GM08714 (cell line): ENCODE results near the gene ESPL1.
"Not testable (repeated sequence)": the region's sequence is repeated elsewhere in the genome, so short reads cannot be mapped to it uniquely, and the experiment has no call there.

ENCODE experiments used
- H3K4me3 ChIP-seq: fragments of 200-500 bp; sonication (Bioruptor generic); 2 replicates; pipeline ENCODE4 v1.5.1; 2014; ENCODE audit warnings: mild to moderate bottlenecking, low read length, inconsistent platforms
- ZNF274 ChIP-seq: IDR thresholded peaks from 2 replicates; pipeline ENCODE4 v1.6.1; 2012; ENCODE audit warnings: mild to moderate bottlenecking, low read depth, low read length

The ESPL1 gene

GRCh38 chr12:53295070-53295890, 27.2 kb downstream of the ESPL1 start, which contains the start of gene PFDN5:
PFDN5 (plus strand) TSS chr12:53295542; CDS start chr12:53295568, 26 bp downstream.
- TF ChIP-seq ZNF274 = no peak
- peak within 1 kb of the TSS; percentile 96 for H3K4me3 ChIP-seq

- peak overlapping the region; percentile 96 for H3K4me3 ChIP-seq
- TF ChIP-seq ZNF274 = no peak
Measured at GRCh38 chr12:53295891-53296219, 27.8 kb downstream of the ESPL1 start.

GRCh38 chr12:53297106-53297505, 29.0 kb downstream of the ESPL1 start:
- not testable (repeated sequence) for H3K4me3 ChIP-seq

- no peak overlapping the region for H3K4me3 ChIP-seq
- no peak for TF ChIP-seq ZNF274
Measured at GRCh38 chr12:53298164-53298563, 30.1 kb downstream of the ESPL1 start.

- H3K4me3 ChIP-seq = peak overlapping the region; percentile 65; the same call in 1 of the 2 replicates
- no peak for TF ChIP-seq ZNF274
Measured at GRCh38 chr12:53299101-53299453, 31.0 kb downstream of the ESPL1 start.

GRCh38 chr12:53299454-53300180, 31.5 kb downstream of the ESPL1 start, which contains the start of gene MYG1:
MYG1 (plus strand) TSS chr12:53299695; CDS start chr12:53299738, 43 bp downstream.
- peak within 1 kb of the TSS; percentile 65 for H3K4me3 ChIP-seq
- TF ChIP-seq ZNF274 = no peak

- peak overlapping the region; percentile 65 for H3K4me3 ChIP-seq
- no peak for TF ChIP-seq ZNF274
Measured at GRCh38 chr12:53300187-53300586, 32.1 kb downstream of the ESPL1 start.

GRCh38 chr12:53302903-53303302, 34.8 kb downstream of the ESPL1 start:
- H3K4me3 ChIP-seq = no peak overlapping the region
- TF ChIP-seq ZNF274 = no peak

GRCh38 chr12:53306826-53307225, 38.7 kb downstream of the ESPL1 start:
- no peak for TF ChIP-seq ZNF274

GRCh38 chr12:53308276-53308675, 40.2 kb downstream of the ESPL1 start:
- TF ChIP-seq ZNF274 = no peak
- H3K4me3 ChIP-seq = no peak overlapping the region

More at GRCh38 chr12:53306826-53307225, 38.7 kb downstream of the ESPL1 start:
- H3K4me3 ChIP-seq = no peak overlapping the region

- no peak overlapping the region for H3K4me3 ChIP-seq
- no peak for TF ChIP-seq ZNF274
Measured at GRCh38 chr12:53313996-53314395, 45.9 kb downstream of the ESPL1 start.

GRCh38 chr12:53320352-53321195, 52.5 kb downstream of the ESPL1 start:
- H3K4me3 ChIP-seq = peak overlapping the region; percentile 77
- no peak for TF ChIP-seq ZNF274

- no peak for TF ChIP-seq ZNF274
- peak overlapping the region; percentile 70; the same call in 1 of the 2 replicates for H3K4me3 ChIP-seq
Measured at GRCh38 chr12:53324113-53324778, 56.1 kb downstream of the ESPL1 start.
